Raji (cell line): ENCODE data around the gene ARHGAP24.

ENCODE experiments used
- POLR2A ChIP-seq: IDR thresholded peaks from 2 replicates; pipeline ENCODE4 v1.6.1; 2011; ENCODE audit warnings: low read depth, low read length, control low read depth; ENCODE audit not compliant: insufficient read depth

ARHGAP24 gene

DNA sequence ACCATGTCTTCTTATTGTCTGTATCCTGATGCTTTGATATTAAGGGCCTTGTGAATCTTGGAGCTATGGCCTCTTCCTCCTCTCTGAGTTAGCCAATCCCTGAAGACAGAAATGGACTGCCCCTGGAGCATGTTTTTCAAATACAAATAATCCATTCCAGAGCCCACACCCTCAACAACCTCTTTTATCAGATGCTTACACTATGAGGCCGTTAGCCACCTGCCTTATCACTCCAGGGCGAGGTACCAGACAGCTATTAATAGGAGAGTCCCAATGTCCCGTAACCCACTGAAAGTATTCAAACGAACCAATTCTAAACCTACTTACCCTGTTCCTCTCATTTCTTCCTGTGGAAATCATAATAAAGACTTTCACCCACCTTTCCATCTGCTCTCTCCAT is 165.0 kb downstream of the ARHGAP24 start:
- no peak for TF ChIP-seq POLR2A

DNA sequence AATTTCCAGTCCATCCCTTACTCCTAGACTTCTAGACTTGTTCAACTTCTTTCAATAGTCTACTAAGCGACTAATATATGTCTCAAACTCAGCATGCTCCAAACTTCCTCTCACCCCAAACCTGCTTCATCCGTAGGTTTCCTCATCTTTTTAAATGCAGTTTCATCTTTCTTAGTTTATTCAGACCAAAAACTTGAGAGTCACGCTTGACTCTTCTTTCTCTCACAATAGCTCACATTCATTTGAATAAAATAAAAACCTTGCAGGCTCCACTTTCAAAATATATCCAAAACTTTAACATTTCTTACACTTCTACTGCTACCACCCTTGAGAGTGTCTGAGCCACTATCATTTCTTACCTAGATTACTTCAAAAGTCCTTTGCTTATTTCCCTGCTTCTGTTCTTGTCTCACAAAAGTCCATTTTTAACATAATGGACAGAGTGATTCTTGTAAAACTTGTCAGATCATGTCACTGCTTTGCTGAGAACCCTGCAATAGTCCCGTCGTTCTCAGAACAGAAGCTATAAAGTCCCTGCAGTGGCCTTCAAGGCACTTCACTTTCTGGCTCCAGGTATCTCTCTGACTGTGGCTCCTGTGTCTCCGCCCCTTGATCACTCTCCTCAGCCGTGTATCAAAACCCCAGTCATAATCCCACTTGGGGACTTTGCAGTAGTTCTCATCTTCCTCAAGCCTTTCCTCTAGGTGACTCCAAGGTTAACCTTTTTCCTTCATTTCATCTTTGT is 167.6 kb downstream of the ARHGAP24 start:
- TF ChIP-seq POLR2A, result no peak

DNA sequence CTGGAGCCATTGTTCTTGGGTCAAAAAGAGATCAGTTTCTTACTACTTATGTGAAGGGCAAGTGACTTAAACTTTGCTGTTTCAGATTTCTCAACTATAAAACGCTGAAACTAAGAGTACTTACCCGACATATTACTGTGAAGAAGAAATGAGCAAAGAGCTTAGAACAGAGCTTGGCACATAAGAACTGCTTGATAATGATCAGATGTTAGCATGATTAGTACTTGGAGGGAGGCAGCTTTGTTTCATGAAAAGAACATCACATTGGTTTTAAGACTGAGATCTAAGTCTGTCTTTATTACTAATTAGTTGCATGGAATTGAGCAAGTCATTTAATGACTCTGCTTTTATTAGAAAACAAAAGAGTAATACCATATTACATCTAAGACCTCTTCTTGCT is 169.1 kb downstream of the ARHGAP24 start:
- no peak for TF ChIP-seq POLR2A

DNA sequence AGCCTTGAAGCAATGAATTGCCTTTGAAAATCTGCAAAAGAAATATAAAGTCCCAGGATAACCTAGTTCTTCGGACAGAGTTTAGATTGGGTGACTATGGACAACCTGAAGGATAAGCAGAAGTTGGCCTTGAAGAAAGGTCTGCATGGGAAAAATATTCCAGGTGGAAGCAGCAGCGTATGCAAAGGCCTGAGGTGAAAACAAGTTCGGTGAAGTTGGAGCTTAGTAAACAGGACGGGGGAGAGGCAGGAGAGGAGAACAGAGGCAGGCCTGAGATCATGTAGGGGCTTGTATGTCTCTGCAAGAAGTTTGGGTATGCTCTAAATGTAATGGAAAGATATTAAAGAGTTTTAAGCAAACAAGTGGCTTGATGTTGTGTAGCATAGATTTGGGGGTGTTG is 176.0 kb downstream of the ARHGAP24 start:
- TF ChIP-seq POLR2A, result no peak

DNA sequence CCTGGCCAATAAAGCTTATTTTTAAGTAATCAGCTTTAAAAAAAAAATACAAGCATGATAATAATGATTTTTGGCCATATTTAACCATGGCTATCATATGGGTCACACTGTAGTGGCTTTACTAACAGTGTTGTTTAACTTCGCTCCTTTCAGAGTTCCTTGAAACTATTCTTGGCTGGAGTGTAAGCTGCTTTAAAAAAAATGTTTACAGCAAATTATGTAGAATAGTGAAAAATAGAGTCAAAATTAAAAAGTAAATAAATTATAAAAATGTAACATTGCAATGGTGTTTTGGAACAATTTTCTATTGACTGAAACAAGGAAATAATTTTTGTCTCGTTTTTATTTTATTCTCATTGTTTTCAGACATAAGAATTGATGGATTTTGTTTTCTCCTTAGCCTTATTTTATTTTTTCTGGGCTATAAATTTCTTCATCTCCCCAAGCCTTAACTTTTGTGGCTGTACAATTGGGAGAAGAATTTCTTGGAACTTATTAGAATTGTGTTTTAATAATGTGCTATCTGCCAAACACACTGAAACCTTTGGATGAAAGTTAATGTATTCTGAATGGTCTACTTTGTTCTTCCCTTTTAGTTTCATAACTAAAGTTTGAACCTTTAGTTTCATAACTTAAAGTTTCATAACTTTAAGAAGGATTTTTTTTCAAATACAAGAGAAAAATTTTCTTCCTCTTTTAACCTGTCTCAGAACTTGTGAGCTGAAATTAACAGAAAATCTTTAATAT is 182.0 kb downstream of the ARHGAP24 start:
- no peak for TF ChIP-seq POLR2A

DNA sequence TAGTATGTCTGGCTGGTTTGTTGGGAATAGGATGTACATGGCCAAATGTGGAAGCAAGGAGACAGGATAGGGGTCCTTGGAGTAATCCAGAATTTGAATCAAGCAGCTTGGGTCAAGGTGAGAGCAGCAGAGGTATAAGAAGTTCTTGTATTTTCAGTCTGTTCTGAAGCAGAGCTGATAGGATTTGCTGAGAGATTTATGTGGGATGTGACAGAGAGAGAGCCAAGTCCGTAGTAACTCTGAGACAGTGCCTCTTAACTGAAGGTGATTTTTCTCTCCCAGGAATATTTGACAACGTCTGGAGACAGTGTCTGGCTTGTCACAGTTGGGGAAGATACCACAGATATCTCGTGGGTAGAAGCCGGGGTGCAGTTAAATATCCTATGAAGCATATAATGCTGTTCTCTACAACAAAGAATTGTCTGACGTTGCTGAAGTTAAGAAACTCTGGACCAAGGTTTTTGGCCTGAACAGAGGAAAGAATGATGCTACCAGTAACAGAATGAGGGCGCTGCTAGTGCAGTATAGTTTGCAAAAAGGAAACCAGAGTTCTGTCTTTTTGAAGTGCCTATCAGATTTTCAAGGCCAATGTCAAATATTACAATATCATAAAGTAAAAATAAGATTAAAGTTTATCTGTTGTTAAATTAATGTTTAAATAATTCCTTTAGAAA is 184.0 kb downstream of the ARHGAP24 start:
- no peak for TF ChIP-seq POLR2A

DNA sequence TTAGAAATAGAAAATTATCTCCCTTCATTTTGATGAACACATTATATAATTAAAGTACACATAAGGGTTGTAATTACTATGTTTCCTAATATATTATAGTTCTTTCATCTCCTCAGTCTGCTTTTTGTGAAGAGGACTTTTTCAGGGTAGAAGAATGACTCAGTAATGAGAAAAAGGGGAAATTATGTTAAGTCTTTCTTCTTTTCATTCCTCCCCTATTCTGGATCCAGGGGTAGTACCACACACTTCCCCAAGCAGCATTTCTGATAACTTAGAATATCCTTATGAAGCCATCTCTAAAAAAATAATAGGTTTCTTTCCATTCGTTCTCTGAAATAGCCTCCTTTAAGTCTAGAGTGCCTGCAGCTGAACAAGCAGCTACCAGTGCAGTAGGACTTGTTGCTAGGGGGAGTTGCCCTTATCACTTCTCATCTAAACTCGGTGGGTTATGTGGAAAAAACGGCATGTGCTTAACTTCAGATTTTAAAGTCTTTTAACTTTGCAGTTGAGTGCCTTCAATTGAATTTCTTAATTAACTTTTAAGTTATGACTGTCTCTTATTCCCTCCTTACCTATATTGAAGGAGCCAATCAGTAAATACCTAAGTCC is 184.8 kb downstream of the ARHGAP24 start:
- no peak for TF ChIP-seq POLR2A

DNA sequence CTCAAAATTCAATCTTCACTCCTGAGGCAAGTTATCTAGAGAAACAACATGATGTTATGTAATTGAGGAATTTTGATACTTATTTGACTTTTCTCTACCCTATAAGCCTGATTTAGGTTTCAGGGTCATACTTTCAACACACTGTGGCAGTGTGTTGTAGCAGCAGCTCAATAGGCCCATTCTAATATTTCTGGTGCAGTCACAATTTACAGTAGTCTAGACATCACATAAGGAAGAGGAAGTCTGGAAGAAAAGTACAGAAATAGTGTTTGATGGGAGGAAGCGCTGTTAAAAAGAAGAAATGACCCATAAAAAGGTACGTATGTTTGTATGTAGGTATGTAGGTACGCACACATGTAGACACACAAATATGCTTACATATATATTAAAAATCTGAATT is 194.3 kb downstream of the ARHGAP24 start:
- TF ChIP-seq POLR2A, result no peak

DNA sequence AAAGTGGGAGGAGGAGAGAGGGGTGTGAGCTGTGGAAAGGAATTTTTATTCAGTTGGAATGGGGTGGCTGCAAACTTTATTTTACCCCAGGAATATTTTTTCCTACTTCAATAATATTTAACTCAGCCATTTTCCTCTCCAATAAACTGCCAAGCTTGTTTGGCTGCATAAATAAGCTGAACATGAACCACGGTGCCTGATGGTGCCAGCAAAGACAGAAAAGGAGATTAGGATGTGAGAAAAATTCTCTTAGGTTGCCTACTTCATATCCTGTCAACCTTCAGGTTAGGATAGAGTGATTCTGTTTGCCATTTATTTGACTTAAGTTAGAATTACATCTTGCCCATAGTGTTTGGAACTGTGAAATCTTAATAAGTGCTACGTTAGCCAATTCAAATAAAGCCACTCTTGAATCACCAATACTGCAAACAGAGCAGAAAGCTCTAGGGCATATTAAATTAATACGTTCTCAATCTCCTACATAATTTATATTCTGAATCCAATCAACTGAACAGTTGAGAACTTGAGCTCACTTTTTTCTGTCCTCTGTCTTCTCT is 195.1 kb downstream of the ARHGAP24 start:
- no peak for TF ChIP-seq POLR2A

DNA sequence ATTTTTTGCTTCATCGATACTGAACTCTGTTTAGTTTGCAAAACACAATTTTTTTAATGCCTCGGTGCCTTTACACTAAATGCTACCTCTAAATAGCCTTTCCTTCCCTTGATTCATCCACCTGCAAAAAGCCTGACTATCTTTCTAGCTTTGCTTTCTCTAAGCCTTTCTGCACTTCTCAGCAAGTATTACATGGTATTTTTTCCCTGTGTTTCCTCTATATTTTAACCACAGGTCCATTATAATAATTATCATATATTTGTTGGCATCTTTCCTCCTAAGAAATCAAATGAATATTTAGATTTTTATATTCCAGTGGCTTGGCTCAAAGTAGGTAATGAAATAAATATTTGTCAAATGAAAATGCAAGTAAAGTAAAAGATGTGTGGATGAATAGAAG is 196.2 kb downstream of the ARHGAP24 start:
- TF ChIP-seq POLR2A, result no peak

DNA sequence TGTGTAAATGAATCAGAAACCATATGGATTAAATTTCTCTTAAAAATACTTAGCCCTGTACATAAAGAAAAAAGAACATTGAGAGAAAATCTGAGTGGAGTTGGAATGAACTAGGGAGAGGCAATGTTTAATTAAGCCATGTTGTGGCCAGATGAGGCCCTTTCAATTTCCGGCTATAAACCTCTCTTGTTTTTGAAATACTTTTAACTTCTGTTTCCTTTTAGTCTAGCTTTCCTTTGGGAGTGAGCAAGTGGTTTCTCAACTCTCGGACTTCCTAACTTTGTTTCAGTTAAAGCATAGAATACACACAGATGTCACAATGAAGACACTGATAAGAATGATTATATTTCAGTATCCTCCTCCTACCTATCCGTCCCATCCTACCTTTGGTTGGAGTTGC is 197.2 kb downstream of the ARHGAP24 start:
- TF ChIP-seq POLR2A, result no peak

DNA sequence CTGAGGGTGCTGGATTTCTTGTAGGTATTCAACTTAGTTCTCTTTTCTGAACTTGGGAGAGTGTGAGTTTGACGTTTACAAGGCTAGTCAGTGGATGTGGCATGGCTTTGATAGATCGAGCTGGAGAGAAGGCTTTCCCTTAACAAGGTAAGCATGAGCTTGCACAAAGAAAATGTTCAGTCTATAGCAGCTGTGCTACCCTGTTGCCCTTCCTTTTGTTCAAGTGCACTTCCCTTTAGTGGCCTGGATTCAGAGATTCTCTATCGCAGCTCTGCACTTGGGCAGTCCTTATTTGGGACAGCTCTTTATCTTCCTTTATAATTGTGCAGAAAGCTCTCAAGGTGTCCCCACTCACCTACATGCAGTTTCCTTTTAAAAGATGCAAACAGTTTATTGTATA is 198.0 kb downstream of the ARHGAP24 start:
- no peak for TF ChIP-seq POLR2A

DNA sequence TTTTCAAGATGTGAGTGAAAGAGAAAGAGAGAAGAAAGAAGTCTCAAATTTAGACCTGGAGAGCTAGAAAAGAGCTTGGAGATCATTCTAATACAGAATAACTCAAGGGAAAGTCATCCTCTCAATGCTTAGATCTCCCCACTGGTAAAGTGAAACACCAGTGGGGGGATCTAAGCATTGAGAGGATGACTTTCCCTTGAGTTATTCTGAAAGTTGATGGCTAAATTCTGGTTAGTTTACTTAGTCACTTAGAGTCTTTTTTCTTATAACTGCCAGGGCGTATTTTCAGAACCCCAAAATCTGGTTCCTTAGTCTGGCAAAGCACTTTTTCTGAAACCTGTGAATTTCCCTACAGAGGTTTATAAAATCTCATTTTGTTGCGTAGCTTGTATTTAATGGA is 198.6 kb downstream of the ARHGAP24 start:
- no peak for TF ChIP-seq POLR2A

DNA sequence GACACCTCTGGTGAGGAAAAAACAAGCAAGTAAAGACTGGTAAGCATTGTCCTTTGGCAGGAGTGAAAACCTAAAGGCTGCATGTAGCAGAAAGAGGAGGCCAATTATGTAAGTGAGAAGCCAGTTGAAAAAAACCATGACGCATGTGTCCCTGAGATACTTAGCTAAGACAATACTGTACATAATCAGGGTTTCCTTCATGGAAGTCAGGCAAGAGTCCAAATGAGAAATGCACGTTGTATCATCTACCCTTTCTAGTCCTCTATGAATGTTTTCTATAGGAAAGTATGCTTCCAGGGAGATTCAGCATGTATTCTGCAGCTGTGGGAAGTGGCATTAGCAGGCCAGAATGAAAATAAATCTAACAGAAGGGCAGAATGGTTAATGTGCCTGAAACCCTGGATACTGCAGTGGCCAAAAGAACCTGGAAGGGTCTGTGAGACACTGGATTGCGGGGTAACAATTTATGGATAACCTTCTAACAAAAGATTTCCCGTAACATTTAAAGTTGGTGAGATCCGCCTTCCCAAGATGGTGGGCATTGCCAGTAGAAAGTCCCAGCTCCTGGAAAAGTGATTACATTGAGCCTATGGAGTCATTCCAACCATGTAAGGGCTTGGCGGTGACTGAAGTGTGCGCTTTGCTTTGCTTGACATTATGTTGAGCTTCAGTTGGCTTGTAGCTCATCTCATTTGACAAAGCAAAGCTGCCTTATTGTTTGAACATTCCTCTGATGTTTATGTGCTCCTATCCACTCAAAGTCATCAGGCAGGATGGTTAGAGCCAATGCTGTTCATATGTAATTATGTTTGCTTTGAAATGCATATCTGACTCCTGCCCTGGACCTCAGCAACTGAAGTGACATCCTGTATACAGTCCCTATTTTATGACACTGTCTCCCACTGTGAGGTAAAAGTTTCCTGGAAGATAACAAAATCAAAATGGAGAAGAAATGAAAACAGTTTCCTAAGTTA is 200.4 kb downstream of the ARHGAP24 start:
- TF ChIP-seq POLR2A, result no peak
